GM12878 (cell line): ENCODE results near the gene HOXA1.
"Not testable (repeated sequence)": the region's sequence is repeated elsewhere in the genome, so short reads cannot be mapped to it uniquely, and the experiment has no call there.

ENCODE experiments used
- EP300 ChIP-seq, 2 experiments: fragments of 150-350 bp in 1 of 2; IDR thresholded peaks; 2 replicates each; pipeline ENCODE4 v1.6.1; 2011 to 2012; ENCODE audit warnings: low read depth in 2 of 2, low read length in 2 of 2, borderline replicate concordance in 1 of 2, improper control_type of control experiment in 1 of 2, inconsistent platforms in 1 of 2; ENCODE audit not compliant: control insufficient read depth in 1 of 2
- ETV6 ChIP-seq, 2 experiments: fragments of 450-650 bp in 1 of 2; IDR thresholded peaks in 1 of 2; conservative IDR thresholded peaks in 1 of 2; 2 replicates each; pipeline ENCODE4 v1.6.1; 2014; ENCODE audit warnings: antibody characterized with exemption in 1 of 2, borderline replicate concordance in 1 of 2, low read depth in 1 of 2, mild to moderate bottlenecking in 1 of 2, moderate library complexity in 1 of 2
- FOXK2 ChIP-seq: fragments of 450-650 bp; IDR thresholded peaks from 2 replicates; pipeline ENCODE4 v1.6.1; 2017; ENCODE audit warnings: mild to moderate bottlenecking, moderate library complexity
- NFIC ChIP-seq: IDR thresholded peaks from 2 replicates; pipeline ENCODE4 v1.6.1; 2012; ENCODE audit warnings: low read depth, mild to moderate bottlenecking, inconsistent platforms, low read length, moderate library complexity
- RAD21 ChIP-seq: IDR thresholded peaks from 2 replicates; pipeline ENCODE4 v1.6.1; 2011; ENCODE audit warnings: mild to moderate bottlenecking, low read depth, low read length, moderate library complexity; ENCODE audit not compliant: insufficient read depth
- SMAD1 ChIP-seq: fragments of 450-650 bp; IDR thresholded peaks from 2 replicates; pipeline ENCODE4 v1.6.1; 2018; ENCODE audit warnings: mild to moderate bottlenecking, low read depth; ENCODE audit not compliant: partially characterized antibody
- ZNF217 ChIP-seq: fragments of 450-650 bp; IDR thresholded peaks from 2 replicates; pipeline ENCODE4 v1.6.1; 2017; ENCODE audit warnings: antibody characterized with exemption, mild to moderate bottlenecking
- ZNF274 ChIP-seq: IDR thresholded peaks from one replicate; pipeline ENCODE4 v1.8.0; 2011; ENCODE audit not compliant: insufficient read length, insufficient read depth
- ZZZ3 ChIP-seq: IDR thresholded peaks from 2 replicates; pipeline ENCODE4 v1.6.1; 2011; ENCODE audit warnings: low read depth; ENCODE audit not compliant: control insufficient read depth, insufficient read length
- TF ChIP-seq, protein P1 (sequence below), 3 experiments: IDR thresholded peaks in 2 of 3; conservative IDR thresholded peaks in 1 of 3; 2 replicates each; pipeline ENCODE4 v1.5.1; 2011; ENCODE audit warnings: low read depth in 3 of 3, low read length in 3 of 3, mild to moderate bottlenecking in 3 of 3, control low read depth in 2 of 3, moderate library complexity in 2 of 3, inconsistent platforms in 1 of 3, mixed read lengths in 1 of 3; ENCODE audit not compliant: control insufficient read depth in 2 of 3, insufficient read depth in 1 of 3; ENCODE audit errors: extremely low read depth in 1 of 3
- TF ChIP-seq, protein P2 (sequence below): IDR thresholded peaks from 2 replicates; pipeline ENCODE4 v1.6.1; 2012; ENCODE audit warnings: low read depth, low read length, improper control_type of control experiment

DNA sequence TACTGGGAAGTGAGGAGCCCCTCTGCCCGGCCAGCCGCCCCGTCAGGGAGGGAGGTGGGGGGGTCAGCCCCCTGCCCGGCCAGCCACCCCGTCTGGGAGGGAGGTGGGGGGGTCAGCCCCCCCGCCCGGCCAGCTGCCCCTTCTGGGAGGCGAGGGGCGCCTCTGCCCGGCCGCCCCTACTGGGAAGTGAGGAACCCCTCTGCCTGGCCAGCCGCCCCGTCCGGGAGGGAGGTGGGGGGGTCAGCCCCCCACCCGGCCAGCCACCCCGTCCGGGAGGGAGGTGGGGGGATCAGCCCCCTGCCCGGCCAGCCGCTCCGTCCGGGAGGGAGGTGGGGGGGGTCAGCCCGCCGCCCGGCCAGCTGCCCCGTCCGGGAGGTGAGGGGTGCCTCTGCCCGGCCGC, 50.7 kb downstream of the HOXA1 start:
- TF ChIP-seq NFIC; ETV6 (conservative IDR thresholded peaks at IDR 0.05 in 1 of 2, IDR thresholded peaks at IDR 0.05 in 1 of 2; ENCODE audit: borderline replicate concordance in 1 of 2, low read depth in 1 of 2); FOXK2; SMAD1; ZNF274; ZNF217; ZZZ3; EP300 (IDR thresholded peaks at IDR 0.05; ENCODE audit: borderline replicate concordance in 1 of 2, control insufficient read depth in 1 of 2, low read depth in 2 of 2, low read length in 2 of 2); RAD21: not testable (repeated sequence)
- TF ChIP-seq, protein P1, sequence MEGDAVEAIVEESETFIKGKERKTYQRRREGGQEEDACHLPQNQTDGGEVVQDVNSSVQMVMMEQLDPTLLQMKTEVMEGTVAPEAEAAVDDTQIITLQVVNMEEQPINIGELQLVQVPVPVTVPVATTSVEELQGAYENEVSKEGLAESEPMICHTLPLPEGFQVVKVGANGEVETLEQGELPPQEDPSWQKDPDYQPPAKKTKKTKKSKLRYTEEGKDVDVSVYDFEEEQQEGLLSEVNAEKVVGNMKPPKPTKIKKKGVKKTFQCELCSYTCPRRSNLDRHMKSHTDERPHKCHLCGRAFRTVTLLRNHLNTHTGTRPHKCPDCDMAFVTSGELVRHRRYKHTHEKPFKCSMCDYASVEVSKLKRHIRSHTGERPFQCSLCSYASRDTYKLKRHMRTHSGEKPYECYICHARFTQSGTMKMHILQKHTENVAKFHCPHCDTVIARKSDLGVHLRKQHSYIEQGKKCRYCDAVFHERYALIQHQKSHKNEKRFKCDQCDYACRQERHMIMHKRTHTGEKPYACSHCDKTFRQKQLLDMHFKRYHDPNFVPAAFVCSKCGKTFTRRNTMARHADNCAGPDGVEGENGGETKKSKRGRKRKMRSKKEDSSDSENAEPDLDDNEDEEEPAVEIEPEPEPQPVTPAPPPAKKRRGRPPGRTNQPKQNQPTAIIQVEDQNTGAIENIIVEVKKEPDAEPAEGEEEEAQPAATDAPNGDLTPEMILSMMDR (IDR thresholded peaks at IDR 0.05 in 2 of 3, conservative IDR thresholded peaks at IDR 0.05 in 1 of 3; ENCODE audit: control insufficient read depth in 2 of 3, extremely low read depth in 1 of 3, insufficient read depth in 1 of 3, low read depth in 3 of 3, low read length in 3 of 3) = not testable (repeated sequence)
- TF ChIP-seq, protein P2, sequence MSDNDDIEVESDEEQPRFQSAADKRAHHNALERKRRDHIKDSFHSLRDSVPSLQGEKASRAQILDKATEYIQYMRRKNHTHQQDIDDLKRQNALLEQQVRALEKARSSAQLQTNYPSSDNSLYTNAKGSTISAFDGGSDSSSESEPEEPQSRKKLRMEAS = not testable (repeated sequence)
